ENCODE data around the gene ATG9B.

GRCh38 chr7:151017370-151017952 is 6.8 kb downstream of the ATG9B start:
- TF ChIP-seq POLR2A (IDR thresholded peaks at IDR 0.05): no peak
- no peak for TF ChIP-seq CTCF (IDR thresholded peaks at IDR 0.05)
- TF ChIP-seq POLR2AphosphoS5 (IDR thresholded peaks at IDR 0.05): no peak

All from suprapubic skin (tissue), 4 donors.